ENCODE data around the gene APC.

The APC gene

DNA sequence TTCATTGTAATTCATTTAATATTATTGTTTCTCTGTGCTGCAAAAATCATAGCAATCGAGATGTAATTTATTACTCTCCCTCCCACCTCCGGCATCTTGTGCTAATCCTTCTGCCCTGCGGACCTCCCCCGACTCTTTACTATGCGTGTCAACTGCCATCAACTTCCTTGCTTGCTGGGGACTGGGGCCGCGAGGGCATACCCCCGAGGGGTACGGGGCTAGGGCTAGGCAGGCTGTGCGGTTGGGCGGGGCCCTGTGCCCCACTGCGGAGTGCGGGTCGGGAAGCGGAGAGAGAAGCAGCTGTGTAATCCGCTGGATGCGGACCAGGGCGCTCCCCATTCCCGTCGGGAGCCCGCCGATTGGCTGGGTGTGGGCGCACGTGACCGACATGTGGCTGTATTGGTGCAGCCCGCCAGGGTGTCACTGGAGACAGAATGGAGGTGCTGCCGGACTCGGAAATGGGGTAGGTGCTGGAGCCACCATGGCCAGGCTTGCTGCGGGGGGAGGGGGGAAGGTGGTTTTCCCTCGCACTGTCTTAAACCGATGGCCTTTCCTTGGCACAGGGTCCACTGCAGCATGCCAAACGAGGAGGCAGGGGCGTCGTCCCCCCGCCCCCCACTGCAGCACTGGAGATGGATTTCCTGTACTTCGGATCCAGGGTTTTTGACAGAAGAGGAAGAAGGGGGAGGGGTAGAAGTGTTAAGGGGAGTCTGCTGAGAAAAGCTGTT lies at the start of gene APC:
APC (plus strand) TSS at position 423 of the 728 bp plus-strand sequence. CDS start 17,006 bp downstream, outside the sequence.
- peak within 1 kb of the TSS; percentile 82 for H3K4me3 Mint-ChIP-seq
- CTCF ChIA-PET: interaction anchor here (1.1 to 1.4 kb wide), 3 partner anchors 14 to 46 kb away, joined by 3 to 4 read pairs (median 4); no protein-coding TSS in a partner anchor
- peaks cover 12% of the 10 kb centered on the region for H3K4me1 Mint-ChIP-seq
- H3K36me3 Mint-ChIP-seq: peaks cover 3% of the 10 kb centered on the region
- H3K9me3 Mint-ChIP-seq: no peaks in the 10 kb centered on the region
- H3K27ac Mint-ChIP-seq: peak within 1 kb of the TSS; percentile 65
- peaks cover 7% of the 10 kb centered on the region for H3K27me3 Mint-ChIP-seq
- peak; percentile 87 for DNase-seq

DNA sequence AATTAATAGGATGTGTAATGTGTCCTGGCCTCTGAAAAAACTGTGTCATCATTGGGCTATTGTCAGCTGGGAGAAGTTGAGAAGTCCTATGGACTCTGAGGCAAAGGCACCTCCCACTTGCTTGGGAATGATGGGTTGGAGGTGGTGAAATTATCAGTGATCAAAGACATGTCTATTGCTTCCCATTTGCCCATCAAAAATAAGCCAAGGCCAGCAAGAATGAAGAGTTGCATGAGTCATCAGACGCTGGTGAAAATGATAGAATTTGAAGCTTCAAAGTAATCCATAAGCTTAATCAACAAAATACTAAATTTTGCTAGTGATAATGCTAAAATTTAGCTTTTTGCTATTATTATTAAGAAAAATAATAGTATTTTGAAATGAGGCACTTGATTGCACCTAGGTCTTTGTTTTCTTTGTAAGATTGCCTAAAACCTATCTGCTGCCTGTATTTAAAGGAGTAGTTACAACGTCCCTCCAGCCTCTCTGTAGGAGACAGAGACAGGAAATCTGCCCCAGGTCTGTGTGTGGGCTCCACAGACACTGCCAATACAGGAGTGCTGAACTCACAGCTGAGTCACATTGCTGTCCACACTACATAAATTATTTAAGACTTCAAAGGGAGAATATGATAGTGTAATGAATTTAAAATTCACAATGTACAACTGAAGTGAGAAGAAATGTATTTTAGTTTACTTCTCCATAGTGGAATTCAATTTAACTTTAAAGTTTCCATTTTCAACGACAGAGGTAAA lies 48.4 kb upstream of the APC start:
- no peak for DNase-seq
- Mint-ChIP-seq H3K4me3 (no peak overlapping the region), H3K9me3 (no peaks in the 10 kb centered on the region), H3K27ac (no peak overlapping the region), H3K4me1 (no peaks in the 10 kb centered on the region), H3K36me3 (no peaks in the 10 kb centered on the region), H3K27me3 (peaks cover 48% of the 10 kb centered on the region)
- CTCF ChIA-PET: interaction anchor here (0.6 to 1.4 kb wide), 3 partner anchors 68 to 307 kb away, joined by 3 to 4 read pairs (median 3); no protein-coding TSS in a partner anchor

DNA sequence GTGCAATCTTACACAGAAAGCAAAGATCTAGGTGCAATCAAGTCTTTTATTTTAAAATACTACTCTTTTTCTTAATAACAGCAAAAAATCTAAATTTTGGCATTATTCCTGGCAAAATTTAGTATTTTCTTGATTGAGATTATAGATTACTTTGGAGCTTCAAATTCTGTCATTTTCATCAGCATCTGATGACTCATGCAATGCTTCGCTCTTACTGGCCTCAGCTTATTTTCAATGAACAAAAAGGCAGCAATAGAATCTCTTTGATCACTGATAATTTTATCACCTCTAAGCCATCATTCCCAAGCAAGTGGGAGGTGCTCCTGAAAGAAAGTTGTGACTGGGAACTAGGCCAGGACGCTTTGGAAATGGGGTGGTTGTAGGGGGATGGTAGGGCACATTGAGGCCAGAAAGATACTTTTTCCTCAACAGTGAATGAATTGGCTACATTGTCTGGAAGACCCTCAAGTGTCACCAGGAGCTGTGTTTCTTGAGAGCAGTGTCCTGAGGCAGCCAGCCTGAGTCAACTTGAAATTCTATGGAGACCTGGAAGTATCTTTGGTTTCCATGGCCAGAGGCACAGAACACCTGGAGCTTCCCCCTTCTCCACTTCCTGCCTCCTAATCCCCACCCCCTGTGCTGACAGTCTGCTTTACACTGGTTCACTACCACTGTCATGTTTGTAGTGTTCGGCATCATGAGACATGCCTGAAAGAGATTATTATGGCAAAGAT lies 46.9 kb upstream of the APC start:
- H3K4me1 Mint-ChIP-seq: no peaks in the 10 kb centered on the region
- no peaks in the 10 kb centered on the region for H3K9me3 Mint-ChIP-seq
- CTCF ChIA-PET: interaction anchor here (1.4 to 3.9 kb wide), 5 partner anchors 46 to 306 kb away, joined by 3 to 50 read pairs (median 7); partner anchors contain the start of gene REEP5

DNA sequence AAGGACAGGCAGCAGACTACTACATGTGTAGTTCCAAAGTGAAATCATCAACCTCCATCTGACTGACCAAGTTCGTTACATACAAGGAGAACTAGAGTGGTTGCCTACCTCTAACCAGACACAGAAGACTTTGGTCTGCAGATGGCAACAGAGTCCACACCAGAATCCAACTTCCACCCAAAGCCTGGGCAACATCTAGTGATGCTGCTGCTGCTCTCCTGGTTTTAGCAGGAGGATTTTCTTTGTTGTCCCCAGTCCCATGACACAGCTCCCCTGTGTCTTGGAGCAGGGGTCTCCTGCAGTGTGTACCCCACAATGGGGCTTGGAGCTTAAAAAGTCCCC lies 46.4 kb upstream of the APC start:
- no peaks in the 10 kb centered on the region for H3K36me3 Mint-ChIP-seq
- H3K4me1 Mint-ChIP-seq: no peaks in the 10 kb centered on the region
- H3K27me3 Mint-ChIP-seq: peaks cover 48% of the 10 kb centered on the region
- DNase-seq: no peak
- H3K4me3 Mint-ChIP-seq: no peak overlapping the region
- CTCF ChIA-PET: interaction anchor here (0.8 to 3.9 kb wide), 6 partner anchors 46 to 274 kb away, joined by 3 to 50 read pairs (median 5); partner anchors contain the start of gene REEP5
- H3K27ac Mint-ChIP-seq: no peak overlapping the region
- H3K9me3 Mint-ChIP-seq: no peaks in the 10 kb centered on the region

More for the DNA sequence above, 46.9 kb upstream of the APC start:
- Mint-ChIP-seq H3K4me3 (no peak overlapping the region), H3K27ac (no peak overlapping the region), H3K36me3 (no peaks in the 10 kb centered on the region), H3K27me3 (peaks cover 43% of the 10 kb centered on the region)
- no peak for DNase-seq

DNA sequence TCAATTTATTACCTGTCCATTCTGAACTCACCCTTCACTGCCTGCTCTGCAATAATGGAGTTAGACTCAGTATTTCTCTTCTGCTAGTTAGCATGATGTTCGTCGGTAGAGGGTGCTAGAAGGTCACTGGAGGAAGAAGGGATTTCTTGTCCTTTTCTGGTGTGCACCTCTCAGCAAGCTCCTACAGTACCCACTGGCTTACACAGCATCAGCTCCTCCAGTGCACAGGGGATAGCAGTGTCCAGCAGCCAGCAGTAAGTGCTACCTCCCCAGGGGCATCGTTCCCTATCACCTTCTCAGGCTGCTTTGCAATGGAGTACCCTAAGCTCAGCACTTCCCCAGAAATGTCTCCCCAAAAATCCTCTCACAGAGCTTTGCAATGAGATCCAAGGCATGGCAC lies 45.9 kb upstream of the APC start:
- Mint-ChIP-seq H3K4me3 (no peak overlapping the region), H3K27ac (no peak overlapping the region), H3K4me1 (no peaks in the 10 kb centered on the region), H3K36me3 (no peaks in the 10 kb centered on the region), H3K9me3 (no peaks in the 10 kb centered on the region), H3K27me3 (peaks cover 48% of the 10 kb centered on the region)
- CTCF ChIA-PET: interaction anchor here (0.6 to 3.9 kb wide), 10 partner anchors 45 to 475 kb away, joined by 3 to 50 read pairs (median 4); partner anchors contain the start of gene REEP5
- DNase-seq: peak; percentile 57

DNA sequence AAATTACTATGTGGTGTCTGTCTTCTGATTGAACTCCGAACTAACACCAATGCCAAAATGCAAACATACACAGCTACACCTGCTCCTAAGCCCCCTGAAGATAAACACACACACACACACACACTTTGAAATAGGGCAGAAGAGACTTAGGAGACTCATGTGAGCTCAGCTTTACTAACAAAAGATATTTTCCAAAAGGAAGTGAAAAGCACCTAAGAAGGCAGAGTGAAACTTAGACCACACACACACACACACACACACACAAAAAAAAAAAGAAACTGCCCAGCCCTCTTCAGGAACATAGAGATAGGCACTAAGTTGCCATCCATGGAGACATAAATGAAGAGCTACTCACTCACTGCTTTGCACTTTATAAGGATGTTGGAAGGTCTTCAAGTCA lies 45.2 kb upstream of the APC start:
- H3K27ac Mint-ChIP-seq: no peak overlapping the region
- DNase-seq: no peak
- H3K27me3 Mint-ChIP-seq: peaks cover 46% of the 10 kb centered on the region
- H3K4me3 Mint-ChIP-seq: no peak overlapping the region
- CTCF ChIA-PET: interaction anchor here (1.0 to 3.9 kb wide), 8 partner anchors 45 to 273 kb away, joined by 3 to 50 read pairs (median 4); partner anchors contain the start of gene REEP5
- H3K4me1 Mint-ChIP-seq: no peaks in the 10 kb centered on the region
- H3K36me3 Mint-ChIP-seq: no peaks in the 10 kb centered on the region
- no peaks in the 10 kb centered on the region for H3K9me3 Mint-ChIP-seq

DNA sequence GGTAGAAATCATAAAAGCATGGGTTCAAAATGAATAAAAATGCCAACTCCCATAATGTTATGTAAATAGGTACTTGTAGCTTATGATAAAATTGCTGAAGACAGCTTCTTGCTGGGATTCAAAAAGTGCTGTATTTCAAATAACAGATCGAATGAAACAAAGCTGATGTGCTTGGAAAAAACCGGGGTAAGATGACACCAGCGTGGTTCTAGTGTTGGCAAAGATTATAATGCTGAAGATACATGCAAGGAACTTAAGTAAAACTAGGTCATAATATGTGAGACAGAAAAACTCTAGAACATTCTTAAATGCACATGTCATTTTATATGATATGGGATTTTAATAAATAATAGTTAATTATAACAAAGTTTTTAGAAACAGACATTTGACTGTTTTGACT lies 44.4 kb upstream of the APC start:
- Mint-ChIP-seq H3K4me1 (no peaks in the 10 kb centered on the region), H3K4me3 (no peak overlapping the region), H3K36me3 (no peaks in the 10 kb centered on the region), H3K27me3 (peaks cover 52% of the 10 kb centered on the region), H3K9me3 (no peaks in the 10 kb centered on the region), H3K27ac (no peak overlapping the region)
- CTCF ChIA-PET: interaction anchor here (0.6 to 3.9 kb wide), 4 partner anchors 64 to 631 kb away, joined by 4 to 50 read pairs (median 11); no protein-coding TSS in a partner anchor
- DNase-seq: no peak

DNA sequence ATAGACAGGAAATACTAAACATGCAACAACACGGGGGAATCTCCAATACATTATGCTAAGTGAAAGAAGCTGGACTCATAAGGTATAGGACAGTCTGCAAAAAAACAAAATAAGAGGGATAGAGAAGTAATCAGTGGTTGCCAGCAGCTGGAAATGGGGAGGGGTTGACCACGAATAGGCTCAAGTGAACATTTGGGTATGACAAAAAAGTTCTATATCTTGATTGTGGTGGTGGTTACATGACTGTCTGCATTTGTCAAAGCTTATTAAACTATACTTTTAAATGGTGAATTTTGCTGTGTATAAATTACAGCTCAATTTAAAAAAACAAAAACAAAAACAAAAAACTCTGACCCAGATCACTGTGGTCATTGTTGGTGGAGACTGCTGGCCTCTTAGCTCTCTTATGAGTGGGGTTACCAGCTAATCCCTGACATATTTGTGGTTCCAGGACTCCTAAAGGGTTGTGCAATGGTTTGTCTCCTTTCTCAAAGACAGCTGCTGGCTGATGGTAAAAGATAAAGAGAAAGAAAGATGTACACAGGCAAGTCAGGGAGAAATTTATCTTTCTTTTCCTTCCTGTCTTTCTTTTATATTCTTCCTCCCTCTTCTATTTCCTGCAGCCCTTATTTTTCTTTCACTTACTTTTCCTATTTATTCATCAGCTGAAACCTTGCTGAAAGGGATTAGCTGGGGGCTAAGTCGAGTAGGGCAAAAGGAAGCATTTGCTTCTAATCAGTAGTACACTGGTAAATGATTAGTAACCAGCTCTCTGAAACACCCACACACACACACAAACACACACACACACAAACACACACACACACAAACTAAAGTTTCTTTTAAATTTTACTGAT lies 42.6 kb upstream of the APC start:
- Mint-ChIP-seq H3K9me3 (no peaks in the 10 kb centered on the region), H3K27ac (no peak overlapping the region), H3K36me3 (no peaks in the 10 kb centered on the region), H3K4me3 (no peak overlapping the region), H3K4me1 (no peaks in the 10 kb centered on the region), H3K27me3 (peaks cover 52% of the 10 kb centered on the region)
- DNase-seq: no peak
- CTCF ChIA-PET: interaction anchor here (0.9 kb wide), 1 partner anchor 38 kb away, joined by 3 read pairs; no protein-coding TSS in a partner anchor

DNA sequence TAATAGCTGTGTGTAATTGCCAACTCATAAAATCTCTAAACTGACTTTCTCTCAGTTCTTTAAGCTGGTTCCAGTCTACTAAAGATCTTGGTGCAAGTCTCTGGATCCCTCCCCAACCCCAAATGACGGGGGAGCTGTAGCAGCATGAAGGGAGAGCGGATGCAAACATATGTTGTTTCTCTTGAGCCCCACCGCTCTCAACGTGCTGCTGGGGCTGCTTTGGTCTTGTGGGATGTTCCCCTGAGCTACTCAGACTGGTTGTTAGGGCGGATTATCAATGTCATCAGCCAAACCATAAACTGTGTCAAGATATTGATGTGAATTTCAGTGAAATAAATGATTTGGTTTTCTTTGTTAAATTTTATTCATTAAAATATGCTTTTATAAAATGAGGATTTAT lies 40.9 kb upstream of the APC start:
- H3K9me3 Mint-ChIP-seq: no peaks in the 10 kb centered on the region
- H3K27me3 Mint-ChIP-seq: peaks cover 37% of the 10 kb centered on the region
- CTCF ChIA-PET: interaction anchor here (0.6 to 0.9 kb wide), 2 partner anchors 52 to 144 kb away, joined by 3 read pairs; no protein-coding TSS in a partner anchor
- DNase-seq: no peak
- H3K4me3 Mint-ChIP-seq: no peak overlapping the region
- H3K4me1 Mint-ChIP-seq: no peaks in the 10 kb centered on the region
- H3K36me3 Mint-ChIP-seq: no peaks in the 10 kb centered on the region
- no peak overlapping the region for H3K27ac Mint-ChIP-seq

DNA sequence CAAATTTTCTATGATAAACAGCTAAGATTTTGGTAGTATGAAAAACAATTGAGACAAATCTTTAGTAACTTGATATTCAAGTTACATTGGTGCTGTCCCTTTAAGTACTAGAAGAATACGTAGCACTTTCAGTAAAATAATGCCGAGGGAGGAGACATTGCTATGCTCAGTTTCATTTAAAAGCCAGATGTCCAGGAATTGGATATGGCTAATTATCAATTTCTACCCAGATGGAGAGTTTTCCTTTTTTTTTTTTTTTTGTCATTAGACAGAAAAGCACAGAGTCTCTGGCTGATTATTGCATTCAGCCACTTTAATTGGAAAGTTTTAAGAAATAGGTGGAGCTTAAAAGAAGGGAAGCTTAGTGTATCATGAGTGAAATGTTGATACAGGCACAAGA lies 40.4 kb upstream of the APC start:
- Mint-ChIP-seq H3K27ac (no peak overlapping the region), H3K9me3 (no peaks in the 10 kb centered on the region), H3K36me3 (no peaks in the 10 kb centered on the region), H3K4me3 (no peak overlapping the region), H3K4me1 (no peaks in the 10 kb centered on the region), H3K27me3 (peaks cover 35% of the 10 kb centered on the region)
- CTCF ChIA-PET: interaction anchor here (0.6 to 0.9 kb wide), 2 partner anchors 52 to 145 kb away, joined by 3 read pairs; no protein-coding TSS in a partner anchor
- no peak for DNase-seq

DNA sequence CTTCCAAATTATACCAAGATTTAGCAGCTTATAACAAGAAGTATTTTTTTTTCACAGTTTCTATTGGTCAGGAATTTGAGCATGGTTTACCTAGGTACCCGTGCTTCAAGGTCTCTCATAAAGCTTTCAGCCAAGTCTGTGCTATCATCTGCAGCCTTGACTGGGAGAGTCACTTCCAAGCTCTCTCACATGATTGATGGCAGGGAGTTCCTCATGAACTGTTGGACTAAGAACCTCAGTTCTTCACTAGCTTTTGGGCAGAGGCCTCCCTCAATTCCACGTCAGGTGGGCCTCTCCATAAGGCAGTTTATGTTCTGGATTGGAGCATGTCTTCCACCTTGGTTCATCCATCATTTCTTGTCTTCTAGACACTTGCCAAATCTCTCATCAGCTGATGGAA lies 39.9 kb upstream of the APC start:
- H3K27me3 Mint-ChIP-seq: peaks cover 30% of the 10 kb centered on the region
- no peak overlapping the region for H3K27ac Mint-ChIP-seq
- no peaks in the 10 kb centered on the region for H3K9me3 Mint-ChIP-seq
- CTCF ChIA-PET: interaction anchor here (0.9 kb wide), 1 partner anchor 145 kb away, joined by 3 read pairs; no protein-coding TSS in a partner anchor
- no peak overlapping the region for H3K4me3 Mint-ChIP-seq
- no peaks in the 10 kb centered on the region for H3K4me1 Mint-ChIP-seq
- no peaks in the 10 kb centered on the region for H3K36me3 Mint-ChIP-seq
- DNase-seq: no peak

DNA sequence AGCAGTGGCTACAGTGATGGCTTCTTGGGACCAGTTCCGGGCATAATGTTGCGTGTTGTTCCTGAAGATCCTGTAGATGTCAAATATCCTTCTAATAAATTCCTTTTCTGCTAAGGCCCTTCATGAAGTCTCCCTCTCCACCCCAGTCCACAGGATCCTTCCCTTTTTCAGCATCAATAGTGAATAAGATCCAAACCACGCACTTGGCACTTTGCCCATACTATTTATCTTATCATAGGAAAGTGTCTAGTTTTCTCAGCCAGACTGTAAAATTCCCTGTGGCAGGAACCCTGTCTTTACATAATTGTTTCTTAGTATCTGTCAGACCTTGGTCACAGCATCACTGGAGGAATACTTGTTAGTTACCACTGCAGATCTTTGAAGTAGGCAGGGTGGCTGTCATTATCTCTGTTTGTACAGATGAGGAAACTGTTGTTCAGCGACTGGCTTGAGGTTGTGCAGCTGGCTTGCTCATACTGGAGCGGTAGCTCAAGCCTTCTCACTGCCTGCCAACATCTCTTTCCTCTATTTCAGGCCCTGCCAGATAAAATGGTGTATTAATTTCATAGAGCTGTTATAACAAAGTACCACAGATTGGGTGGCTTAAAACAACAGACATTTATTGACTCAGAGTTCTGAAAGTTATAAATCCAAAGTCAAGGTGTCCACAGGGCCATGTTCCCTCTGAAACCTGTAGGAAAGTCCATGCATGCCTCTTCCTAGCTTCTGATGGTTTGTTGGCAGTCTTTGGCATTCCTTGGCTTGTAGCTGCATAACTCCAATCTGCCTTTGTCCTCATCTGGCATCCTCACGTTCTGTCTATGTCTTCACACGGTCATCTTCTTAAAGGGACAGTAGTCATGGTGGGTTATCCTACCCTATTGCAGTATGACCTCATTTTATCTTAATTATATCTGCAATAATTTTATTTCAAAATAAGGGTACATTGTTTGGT lies 33.5 kb upstream of the APC start:
- Mint-ChIP-seq H3K9me3 (no peaks in the 10 kb centered on the region), H3K4me1 (peaks cover 23% of the 10 kb centered on the region), H3K4me3 (no peak overlapping the region), H3K27me3 (peaks cover 10% of the 10 kb centered on the region), H3K27ac (no peak overlapping the region), H3K36me3 (no peaks in the 10 kb centered on the region)
- CTCF ChIA-PET: no interaction called here
- DNase-seq: no peak
